ENCODE data around the gene RPL7A. TPM values are rescaled to one million over a fixed set of nuclear protein-coding genes. Genes with fewer than 3 reads are reported as not detected.

The RPL7A gene
- total RNA-seq, 1 experiment from 2014 or later = 1,156 TPM

GRCh38 chr9:133385452-133385851 lies 37.4 kb downstream of the RPL7A start:
- Histone ChIP-seq H3K9me2 (replicated peaks; ENCODE audit: low read length) (no peaks in the 10 kb centered on the region), H3K4me2 (ENCODE audit: low read length) (no peak overlapping the region), H3K9ac (ENCODE audit: low read length) (no peak overlapping the region), H3F3A (ENCODE audit: low read length, unreplicated experiment) (no peaks in the 10 kb centered on the region), H3K4me3 (ENCODE audit: low read length) (no peak overlapping the region), H4K20me1 (ENCODE audit: low read length) (no peaks in the 10 kb centered on the region), H3K36me3 (ENCODE audit: low read depth, low read length) (no peaks in the 10 kb centered on the region), H2AFZ (ENCODE audit: low read length) (no peak overlapping the region), H3K79me2 (ENCODE audit: low read length) (no peaks in the 10 kb centered on the region), H3K27me3 (ENCODE audit: low read length) (no peaks in the 10 kb centered on the region), H3K4me1 (ENCODE audit: insufficient read depth, low read length) (no peaks in the 10 kb centered on the region), H3K9me3 (ENCODE audit: low read length) (no peaks in the 10 kb centered on the region), H3K27ac (ENCODE audit: low read length) (no peak overlapping the region)
- POLR2A ChIA-PET (ENCODE audit: unreplicated experiment) = no interaction called here
- DNase-seq = no peak
- CTCF ChIA-PET = no interaction called here
- TF ChIP-seq EZH2phosphoT487 (IDR thresholded peaks at IDR 0.05; ENCODE audit: borderline replicate concordance, low read length) = no peak
- no TSS peak for BruUV-seq (replicated peaks)
- intact Hi-C loops (cut with micrococcal nuclease) = no loop called here
- ATAC-seq = no peak

- TF ChIP-seq EZH2phosphoT487 (IDR thresholded peaks at IDR 0.05; ENCODE audit: borderline replicate concordance, low read length) (no peak), EZH2 (IDR thresholded peaks at IDR 0.05; ENCODE audit: low read length, unreplicated experiment) (no peak), CTCF (conservative IDR thresholded peaks at IDR 0.05; ENCODE audit: low read depth, low read length) (no peak)
- Histone ChIP-seq H3F3A (ENCODE audit: low read length, unreplicated experiment) (no peaks in the 10 kb centered on the region), H3K27ac (ENCODE audit: low read length) (no peak overlapping the region), H3K79me2 (ENCODE audit: low read length) (no peaks in the 10 kb centered on the region), H3K36me3 (ENCODE audit: low read depth, low read length) (no peaks in the 10 kb centered on the region), H3K4me1 (ENCODE audit: insufficient read depth, low read length) (no peaks in the 10 kb centered on the region), H4K20me1 (ENCODE audit: low read length) (no peaks in the 10 kb centered on the region), H3K9me2 (replicated peaks; ENCODE audit: low read length) (no peaks in the 10 kb centered on the region), H3K9me3 (ENCODE audit: low read length) (no peaks in the 10 kb centered on the region), H3K4me2 (ENCODE audit: low read length) (no peak overlapping the region), H3K27me3 (ENCODE audit: low read length) (no peaks in the 10 kb centered on the region), H2AFZ (ENCODE audit: low read length) (no peak overlapping the region), H3K4me3 (ENCODE audit: low read length) (no peak overlapping the region), H3K9ac (ENCODE audit: low read length) (no peak overlapping the region)
- ChIA-PET POLR2A (ENCODE audit: unreplicated experiment) (no interaction called here), CTCF (no interaction called here)
- BruUV-seq (replicated peaks) = no TSS peak
- ATAC-seq (no peak), DNase-seq (no peak)
- intact Hi-C loops (cut with micrococcal nuclease) = no loop called here
Measured at GRCh38 chr9:133386338-133386737, 38.3 kb downstream of the RPL7A start.

DNA sequence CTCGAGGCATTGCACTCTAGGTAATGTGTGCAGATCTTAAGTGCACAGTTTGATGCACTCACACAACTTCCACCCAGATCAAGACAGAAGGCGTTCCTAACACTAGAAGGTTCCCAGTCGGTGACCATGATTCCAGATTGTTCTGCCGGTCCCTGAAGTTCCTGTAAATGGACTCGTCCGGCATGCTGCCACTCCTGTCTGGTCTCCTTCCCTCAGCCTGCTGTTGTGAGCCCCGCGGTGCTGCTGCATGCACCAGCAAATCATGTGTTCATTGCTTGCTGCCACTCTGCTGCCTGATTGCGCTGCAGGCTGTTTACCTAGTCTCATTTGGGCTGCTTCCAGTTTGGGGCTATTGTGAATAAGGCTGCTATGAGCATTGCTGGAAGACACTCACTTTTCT lies 39.7 kb downstream of the RPL7A start:
- no peaks in the 10 kb centered on the region for H3K36me3 ChIP-seq (ENCODE audit: low read depth, low read length)
- H3K4me1 ChIP-seq (ENCODE audit: insufficient read depth, low read length) = no peaks in the 10 kb centered on the region
- no peak overlapping the region for H3K4me3 ChIP-seq (ENCODE audit: low read length)
- TF ChIP-seq EZH2phosphoT487 (IDR thresholded peaks at IDR 0.05; ENCODE audit: borderline replicate concordance, low read length) = no peak
- no peak overlapping the region for H2AFZ ChIP-seq (ENCODE audit: low read length)
- H3K4me2 ChIP-seq (ENCODE audit: low read length) = no peak overlapping the region
- no peaks in the 10 kb centered on the region for H3K27me3 ChIP-seq (ENCODE audit: low read length)
- no peaks in the 10 kb centered on the region for H4K20me1 ChIP-seq (ENCODE audit: low read length)
- intact Hi-C loops (cut with micrococcal nuclease) = no loop called here
- H3K9ac ChIP-seq (ENCODE audit: low read length) = no peak overlapping the region
- H3K9me2 ChIP-seq (replicated peaks; ENCODE audit: low read length) = no peaks in the 10 kb centered on the region
- ChIA-PET POLR2A (ENCODE audit: unreplicated experiment) (no interaction called here), CTCF (no interaction called here)
- DNase-seq (no peak), ATAC-seq (no peak)
- BruUV-seq (replicated peaks) = no TSS peak
- no peaks in the 10 kb centered on the region for H3K9me3 ChIP-seq (ENCODE audit: low read length)
- H3K27ac ChIP-seq (ENCODE audit: low read length) = no peak overlapping the region
- no peaks in the 10 kb centered on the region for H3K79me2 ChIP-seq (ENCODE audit: low read length)
- no peaks in the 10 kb centered on the region for H3F3A ChIP-seq (ENCODE audit: low read length, unreplicated experiment)

GRCh38 chr9:133389025-133389557 lies 41.1 kb downstream of the RPL7A start:
- H3F3A ChIP-seq (ENCODE audit: low read length, unreplicated experiment) = no peaks in the 10 kb centered on the region
- BruUV-seq (replicated peaks) = no TSS peak
- no peaks in the 10 kb centered on the region for H3K9me3 ChIP-seq (ENCODE audit: low read length)
- no peak overlapping the region for H3K27ac ChIP-seq (ENCODE audit: low read length)
- H3K36me3 ChIP-seq (ENCODE audit: low read depth, low read length) = no peaks in the 10 kb centered on the region
- no peak overlapping the region for H2AFZ ChIP-seq (ENCODE audit: low read length)
- H4K20me1 ChIP-seq (ENCODE audit: low read length) = no peaks in the 10 kb centered on the region
- no peak overlapping the region for H3K4me3 ChIP-seq (ENCODE audit: low read length)
- no peak overlapping the region for H3K9ac ChIP-seq (ENCODE audit: low read length)
- DNase-seq = no peak
- no peaks in the 10 kb centered on the region for H3K9me2 ChIP-seq (replicated peaks; ENCODE audit: low read length)
- no peaks in the 10 kb centered on the region for H3K27me3 ChIP-seq (ENCODE audit: low read length)
- no peaks in the 10 kb centered on the region for H3K4me1 ChIP-seq (ENCODE audit: insufficient read depth, low read length)
- intact Hi-C loops (cut with micrococcal nuclease) = no loop called here
- ChIA-PET POLR2A (ENCODE audit: unreplicated experiment) (no interaction called here), CTCF (no interaction called here)
- ATAC-seq = no peak
- no peaks in the 10 kb centered on the region for H3K79me2 ChIP-seq (ENCODE audit: low read length)
- no peak overlapping the region for H3K4me2 ChIP-seq (ENCODE audit: low read length)
- TF ChIP-seq EZH2phosphoT487 (IDR thresholded peaks at IDR 0.05; ENCODE audit: borderline replicate concordance, low read length) = no peak
- no peak for TF ChIP-seq CTCF (conservative IDR thresholded peaks at IDR 0.05; ENCODE audit: low read depth, low read length)
- TF ChIP-seq EZH2 (IDR thresholded peaks at IDR 0.05; ENCODE audit: low read length, unreplicated experiment) = no peak
